Kidney epithelial cell (primary cell): Measurements from ENCODE around the gene SORCS2. TPM values are rescaled to one million over a fixed set of nuclear protein-coding genes. Genes with fewer than 3 reads are reported as not detected.

Experiments
- DNase-seq: peaks from one replicate; pipeline ENCODE4 v3.0.0-alpha.2; 2010; ENCODE audit warnings: low read depth
- H3K27me3 ChIP-seq: 2 replicates; pipeline ENCODE4 v1.6.0; 2011; ENCODE audit warnings: low read length; ENCODE audit not compliant: control insufficient read depth, insufficient read depth
- H3K36me3 ChIP-seq: 2 replicates; pipeline ENCODE4 v1.5.1; 2011; ENCODE audit warnings: low read length; ENCODE audit not compliant: control insufficient read depth, insufficient read depth
- H3K4me3 ChIP-seq: 2 replicates; pipeline ENCODE4 v1.5.1; 2011; ENCODE audit warnings: low read depth, mild to moderate bottlenecking, control low read depth, low read length
- CTCF ChIP-seq: IDR thresholded peaks from 2 replicates; pipeline ENCODE4 v1.5.1; 2011; ENCODE audit warnings: mild to moderate bottlenecking, moderate library complexity, low read length, control low read depth, inconsistent platforms; ENCODE audit not compliant: insufficient read depth, poor library complexity, severe bottlenecking
- total RNA-seq: library from RNA; depleted of rRNA; stranded (reverse); fragments of >200 nt; gene quantifications from 2 replicates; pipeline ENCODE4 v1.2.3, GENCODE V29; 2015

SORCS2 gene
- total RNA-seq, 1 donor from 2014 or later = 1.4 TPM

- DNase-seq = no peak
- H3K27me3 ChIP-seq = peaks cover 4% of the 10 kb centered on the region
- H3K4me3 ChIP-seq = no peak overlapping the region
- no peaks in the 10 kb centered on the region for H3K36me3 ChIP-seq
- TF ChIP-seq CTCF = no peak
Observed at GRCh38 chr4:7167706-7168105, 24.6 kb upstream of the SORCS2 start.

- TF ChIP-seq CTCF = no peak
- no peak for DNase-seq
Observed at GRCh38 chr4:7168106-7168505, 24.2 kb upstream of the SORCS2 start.

GRCh38 chr4:7169134-7169533 lies 23.2 kb upstream of the SORCS2 start:
- H3K27me3 ChIP-seq = peaks cover 6% of the 10 kb centered on the region
- no peaks in the 10 kb centered on the region for H3K36me3 ChIP-seq
- DNase-seq = no peak
- TF ChIP-seq CTCF = no peak
- no peak overlapping the region for H3K4me3 ChIP-seq

More at GRCh38 chr4:7168106-7168505, 24.2 kb upstream of the SORCS2 start:
- no peaks in the 10 kb centered on the region for H3K36me3 ChIP-seq
- no peak overlapping the region for H3K4me3 ChIP-seq
- peaks cover 6% of the 10 kb centered on the region for H3K27me3 ChIP-seq

GRCh38 chr4:7170012-7170411 lies 22.3 kb upstream of the SORCS2 start:
- no peak for DNase-seq
- Histone ChIP-seq H3K4me3 (no peak overlapping the region), H3K27me3 (peaks cover 6% of the 10 kb centered on the region), H3K36me3 (no peaks in the 10 kb centered on the region)
- no peak for TF ChIP-seq CTCF

GRCh38 chr4:7171191-7171900 lies 21.0 kb upstream of the SORCS2 start:
- no peak for TF ChIP-seq CTCF
- Histone ChIP-seq H3K27me3 (peaks cover 6% of the 10 kb centered on the region), H3K36me3 (no peaks in the 10 kb centered on the region), H3K4me3 (no peak overlapping the region)
- no peak for DNase-seq

GRCh38 chr4:7172508-7172907 lies 19.8 kb upstream of the SORCS2 start:
- peaks cover 3% of the 10 kb centered on the region for H3K27me3 ChIP-seq
- TF ChIP-seq CTCF = no peak
- H3K4me3 ChIP-seq = no peak overlapping the region
- H3K36me3 ChIP-seq = no peaks in the 10 kb centered on the region
- DNase-seq = no peak
